Measurements from ENCODE around the gene MCC.
A peak's percentile ranks its signal among the peaks of the same experiment; 100 is the strongest.
"Not testable (repeated sequence)": the region's sequence is repeated elsewhere in the genome, so short reads cannot be mapped to it uniquely, and the experiment has no call there.

MCC gene

GRCh38 chr5:113084402-113085083 lies 403.7 kb downstream of the MCC start:
- peak; percentile 67 for DNase-seq (ENCODE audit: low read depth, low spot score)

DNA sequence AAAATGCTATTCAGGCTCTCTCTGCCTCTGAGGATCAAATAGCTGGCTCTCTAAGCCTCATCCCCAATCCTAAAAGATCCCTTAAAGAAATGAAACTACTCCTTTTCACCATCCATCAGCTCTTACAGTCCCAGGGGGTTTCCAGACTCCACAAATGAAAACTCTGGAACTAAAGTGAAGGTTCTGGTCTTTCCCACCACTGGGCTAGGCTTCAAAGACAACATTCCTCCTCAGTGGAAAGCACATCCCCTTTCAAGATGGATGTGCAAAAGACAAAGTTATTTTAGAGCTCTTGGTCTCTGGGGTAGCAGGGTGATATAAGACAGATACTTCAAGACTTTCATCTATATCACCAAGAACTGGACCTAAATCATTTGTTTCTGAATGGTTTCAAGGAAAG lies 404.8 kb downstream of the MCC start:
- no peak for DNase-seq (ENCODE audit: low read depth, low spot score)

GRCh38 chr5:113082547-113082905 lies 405.7 kb downstream of the MCC start:
- DNase-seq (ENCODE audit: low read depth, low spot score): no peak

GRCh38 chr5:113081881-113082546 lies 406.2 kb downstream of the MCC start:
- DNase-seq (ENCODE audit: low read depth, low spot score): peak; percentile 37

GRCh38 chr5:113081091-113081839 lies 407.0 kb downstream of the MCC start:
- DNase-seq (ENCODE audit: low read depth, low spot score): peak; percentile 90

DNA sequence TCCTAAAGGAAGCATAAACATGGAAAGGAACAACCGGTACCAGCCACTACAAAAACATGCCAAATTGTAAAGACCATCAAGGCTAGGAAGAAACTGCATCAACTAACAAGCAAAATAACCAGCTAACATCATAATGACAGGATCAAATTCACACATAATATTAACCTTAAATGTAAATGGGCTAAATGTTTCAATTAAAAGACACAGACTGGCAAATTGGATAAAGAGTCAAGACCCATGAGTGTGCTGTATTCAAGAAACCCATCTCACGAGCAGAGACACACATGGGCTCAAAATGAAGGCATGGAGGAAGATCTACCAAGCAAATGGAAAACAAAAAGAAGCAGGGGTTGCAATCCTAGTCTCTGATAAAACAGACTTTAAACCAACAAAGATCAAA lies 411.6 kb downstream of the MCC start:
- not testable (repeated sequence) for DNase-seq (ENCODE audit: low read depth, low spot score)

- DNase-seq (ENCODE audit: low read depth, low spot score): no peak
These were observed 413.2 kb downstream of the MCC start for GRCh38 chr5:113075019-113075418.

- DNase-seq (ENCODE audit: low read depth, low spot score): peak; percentile 48
These were observed 414.6 kb downstream of the MCC start for GRCh38 chr5:113073629-113074034.

- no peak for DNase-seq (ENCODE audit: low read depth, low spot score)
These were observed 416.9 kb downstream of the MCC start for GRCh38 chr5:113071401-113071800.

GRCh38 chr5:113070901-113071300 lies 417.4 kb downstream of the MCC start:
- DNase-seq (ENCODE audit: low read depth, low spot score): no peak

DNA sequence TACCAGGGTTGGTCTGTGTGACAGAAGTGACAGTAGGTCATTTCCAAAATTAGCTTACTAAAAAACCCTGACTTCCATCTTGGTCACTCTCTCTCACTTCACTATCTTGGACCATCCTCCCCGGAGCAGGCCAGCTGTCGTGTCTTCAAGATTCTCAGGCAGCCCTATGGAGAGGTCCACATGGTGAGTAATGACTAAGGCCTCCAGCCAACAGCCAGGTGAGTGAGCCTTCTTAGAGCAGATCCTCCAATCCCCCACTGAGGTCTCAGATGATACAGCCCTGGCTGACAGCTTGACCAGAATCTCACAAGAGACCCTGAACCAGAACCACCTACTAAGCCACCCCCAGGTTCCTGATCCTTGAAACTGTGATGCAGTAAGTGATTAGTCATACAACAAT lies 419.7 kb downstream of the MCC start:
- DNase-seq (ENCODE audit: low read depth, low spot score): no peak

GRCh38 chr5:113067635-113068344 lies 420.5 kb downstream of the MCC start:
- DNase-seq (ENCODE audit: low read depth, low spot score): no peak

GRCh38 chr5:113065626-113066025 lies 422.6 kb downstream of the MCC start:
- no peak for DNase-seq (ENCODE audit: low read depth, low spot score)

GRCh38 chr5:113064806-113065205 lies 423.4 kb downstream of the MCC start:
- no peak for DNase-seq (ENCODE audit: low read depth, low spot score)

GRCh38 chr5:113063927-113064326 lies 424.3 kb downstream of the MCC start:
- no peak for DNase-seq (ENCODE audit: low read depth, low spot score)

DNA sequence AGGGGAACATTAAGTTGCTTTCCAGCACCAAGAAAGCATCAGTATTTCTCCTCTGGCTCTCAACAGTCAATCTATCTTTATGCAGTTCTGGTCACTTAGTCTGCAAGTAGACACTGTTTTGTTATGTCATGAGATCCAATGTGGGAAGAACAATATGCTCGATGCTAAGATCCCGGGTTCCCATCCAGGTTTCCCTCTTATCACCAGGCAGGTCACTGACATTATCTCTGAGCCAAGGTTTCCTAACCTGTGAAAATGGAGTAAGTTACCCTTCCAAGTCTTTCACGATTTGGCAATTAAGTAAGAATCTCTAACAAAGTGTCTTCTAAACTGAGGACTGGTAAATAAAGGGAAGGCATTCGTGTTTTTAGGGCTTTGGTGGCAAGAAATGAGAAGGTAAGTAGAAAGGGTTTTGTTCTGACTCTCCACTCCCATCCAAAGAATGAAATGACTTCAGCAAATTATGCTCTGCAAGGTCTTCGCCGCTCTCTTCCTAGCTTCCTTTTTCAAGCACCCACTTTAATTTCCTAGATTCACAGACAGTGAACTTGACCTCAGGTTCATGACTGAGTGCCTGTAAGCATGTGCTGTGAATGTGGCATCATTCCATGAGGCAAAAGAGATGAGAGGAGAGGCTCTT lies 425.3 kb downstream of the MCC start:
- DNase-seq (ENCODE audit: low read depth, low spot score): no peak

GRCh38 chr5:113061846-113062780 lies 426.1 kb downstream of the MCC start:
- no peak for DNase-seq (ENCODE audit: low read depth, low spot score)

DNA sequence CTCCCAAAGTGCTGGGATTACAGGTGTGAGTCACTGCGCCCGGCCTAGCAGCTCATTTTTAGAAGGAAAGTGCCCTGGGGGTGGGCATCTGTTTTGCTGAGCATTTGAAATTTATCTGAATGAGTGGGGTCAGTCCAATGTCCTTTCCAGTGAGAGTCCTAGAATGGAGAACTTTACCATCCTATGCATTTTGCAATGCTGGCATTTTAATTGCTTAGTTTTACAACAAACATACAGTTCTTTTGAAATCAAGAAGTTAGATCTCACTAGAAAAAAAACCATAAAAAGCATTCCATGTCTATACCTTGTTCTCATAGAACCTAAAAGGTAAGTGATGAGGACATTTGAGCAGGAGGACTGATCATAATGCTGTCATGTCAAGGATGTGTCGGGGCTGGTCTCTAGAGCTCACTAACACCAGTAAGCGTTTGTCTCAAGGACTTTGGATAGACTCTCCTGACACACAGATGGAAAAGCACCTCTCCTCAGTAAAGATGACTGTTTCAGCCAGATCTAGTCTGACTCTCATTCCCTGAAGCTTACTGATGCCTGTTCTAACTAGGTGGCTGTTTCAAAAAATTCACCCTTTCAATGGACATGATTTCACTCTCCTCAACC lies 427.7 kb downstream of the MCC start:
- no peak for DNase-seq (ENCODE audit: low read depth, low spot score)

GRCh38 chr5:113059232-113060040 lies 428.8 kb downstream of the MCC start:
- peak; percentile 73 for DNase-seq (ENCODE audit: low read depth, low spot score)
